HepG2 (cell line): ENCODE data around the gene RBCK1. TPM values are rescaled to one million over a fixed set of nuclear protein-coding genes. Genes with fewer than 3 reads are reported as not detected.
A peak's percentile ranks its signal among the peaks of the same experiment; 100 is the strongest.

Experiments used
- ATF1 ChIP-seq: IDR thresholded peaks from 2 replicates; pipeline ENCODE4 v1.6.1; 2016; ENCODE audit warnings: mild to moderate bottlenecking, control low read depth
- DPF2 ChIP-seq: sonication (generic); formaldehyde crosslinking; IDR thresholded peaks from 2 replicates; pipeline ENCODE4 v1.4.0; 2020; ENCODE audit warnings: mild to moderate bottlenecking, low read depth, missing genetic modification reagents, borderline replicate concordance
- JUND ChIP-seq: sonication (generic); formaldehyde crosslinking; IDR thresholded peaks from 2 replicates; pipeline ENCODE4 v1.8.0; 2022; ENCODE audit warnings: mild to moderate bottlenecking, missing genetic modification reagents
- NFATC3 ChIP-seq: sonication (generic); formaldehyde crosslinking; IDR thresholded peaks from 2 replicates; pipeline ENCODE4 v1.5.1; 2020; ENCODE audit warnings: mild to moderate bottlenecking, missing genetic modification reagents
- POLR2G ChIP-seq: fragments of 200-400 bp; formaldehyde crosslinking; IDR thresholded peaks from 2 replicates; pipeline ENCODE4 v1.6.1; 2018; ENCODE audit warnings: mild to moderate bottlenecking, low read depth, low read length, moderate library complexity
- SMARCC2 ChIP-seq: fragments of 450-650 bp; IDR thresholded peaks from 2 replicates; pipeline ENCODE4 v1.6.1; 2017; ENCODE audit warnings: antibody characterized with exemption, mild to moderate bottlenecking
- SNAPC5 ChIP-seq: sonication (generic); formaldehyde crosslinking; IDR thresholded peaks from 2 replicates; pipeline ENCODE4 v1.8.1; 2023; ENCODE audit warnings: mild to moderate bottlenecking, missing genetic modification reagents, borderline replicate concordance
- THAP8 ChIP-seq: sonication (generic); formaldehyde crosslinking; IDR thresholded peaks from 2 replicates; pipeline ENCODE4 v1.5.1; 2020; ENCODE audit warnings: missing genetic modification reagents, mild to moderate bottlenecking, borderline replicate concordance
- TMF1 ChIP-seq: sonication (generic); formaldehyde crosslinking; IDR thresholded peaks from 2 replicates; pipeline ENCODE4 v1.8.1; 2022; ENCODE audit warnings: low read depth, missing genetic modification reagents
- ZBTB25 ChIP-seq: IDR thresholded peaks from 2 replicates; pipeline ENCODE4 v1.6.1; 2018; ENCODE audit warnings: missing genetic modification reagents
- ZBTB38 ChIP-seq: sonication (generic); formaldehyde crosslinking; IDR thresholded peaks from 2 replicates; pipeline ENCODE4 v1.5.1; 2020; ENCODE audit warnings: mild to moderate bottlenecking, missing genetic modification reagents
- ZFP91 ChIP-seq: sonication (generic); formaldehyde crosslinking; IDR thresholded peaks from 2 replicates; pipeline ENCODE4 v1.9.0; 2022; ENCODE audit warnings: missing genetic modification reagents, mild to moderate bottlenecking, borderline replicate concordance
- ZMAT3 ChIP-seq: sonication (generic); formaldehyde crosslinking; conservative IDR thresholded peaks from 2 replicates; pipeline ENCODE4 v1.7.0; 2021; ENCODE audit warnings: missing genetic modification reagents
- ZNF224 ChIP-seq: sonication (generic); formaldehyde crosslinking; IDR thresholded peaks from 2 replicates; pipeline ENCODE4 v1.5.0; 2020; ENCODE audit warnings: mild to moderate bottlenecking, missing genetic modification reagents
- ZNF431 ChIP-seq: sonication (generic); formaldehyde crosslinking; IDR thresholded peaks from 2 replicates; pipeline ENCODE4 v1.9.0; 2022; ENCODE audit warnings: missing genetic modification reagents, low read depth, mild to moderate bottlenecking, borderline replicate concordance
- ZNF614 ChIP-seq: IDR thresholded peaks from 2 replicates; pipeline ENCODE4 v1.6.1; 2018; ENCODE audit warnings: missing biosample characterization, missing genetic modification reagents, inconsistent platforms, borderline replicate concordance
- polyA plus RNA-seq, 8 experiments: library from polyadenylated mRNA; depleted of rRNA in 3 of 8; stranded (reverse) in 7 of 8; unstranded in 1 of 8; fragments of >200 nt; fragmentation: Illumina TruSeq in 4 of 8; extraction: Trizol in 4 of 8; gene quantifications; 2 replicates each; pipeline versions ENCODE4 v1.2.1 to v1.2.3, GENCODE V29; 2011 to 2016; ENCODE audit warnings: low read depth in 4 of 8, missing spikeins in 1 of 8, mixed read lengths in 1 of 8; ENCODE audit not compliant: insufficient read depth in 1 of 8
- total RNA-seq, 5 experiments: library from RNA; depleted of rRNA; stranded (reverse); fragments of >200 nt; fragmentation: Illumina TruSeq; extraction: Trizol; gene quantifications; 2 replicates each; pipeline ENCODE4 v1.2.3, GENCODE V29; 2016; ENCODE audit warnings: low read depth in 1 of 5
- TF ChIP-seq, protein P1 (sequence below), 2 experiments: sonication (generic) in 1 of 2; formaldehyde crosslinking in 1 of 2; IDR thresholded peaks; 2 replicates each; pipeline versions ENCODE4 v1.4.0 to v1.6.1; 2016 to 2020; ENCODE audit warnings: borderline replicate concordance in 1 of 2, low read depth in 1 of 2, mild to moderate bottlenecking in 1 of 2, missing genetic modification reagents in 1 of 2
- TF ChIP-seq, protein P2 (sequence below): sonication (generic); formaldehyde crosslinking; IDR thresholded peaks from 2 replicates; pipeline ENCODE4 v1.4.0; 2020; ENCODE audit warnings: missing genetic modification reagents

The RBCK1 gene
- total and polyA plus RNA-seq, 2 of the 13 experiments (the other 11 are each of a cell fraction or from before 2014, with no cell fraction given) = 149 to 215 TPM

GRCh38 chr20:462199-462991 is 54.3 kb downstream of the RBCK1 start, which contains the start of gene TBC1D20 (continued):
- TF ChIP-seq TMF1 = no peak
- TF ChIP-seq, protein P1, sequence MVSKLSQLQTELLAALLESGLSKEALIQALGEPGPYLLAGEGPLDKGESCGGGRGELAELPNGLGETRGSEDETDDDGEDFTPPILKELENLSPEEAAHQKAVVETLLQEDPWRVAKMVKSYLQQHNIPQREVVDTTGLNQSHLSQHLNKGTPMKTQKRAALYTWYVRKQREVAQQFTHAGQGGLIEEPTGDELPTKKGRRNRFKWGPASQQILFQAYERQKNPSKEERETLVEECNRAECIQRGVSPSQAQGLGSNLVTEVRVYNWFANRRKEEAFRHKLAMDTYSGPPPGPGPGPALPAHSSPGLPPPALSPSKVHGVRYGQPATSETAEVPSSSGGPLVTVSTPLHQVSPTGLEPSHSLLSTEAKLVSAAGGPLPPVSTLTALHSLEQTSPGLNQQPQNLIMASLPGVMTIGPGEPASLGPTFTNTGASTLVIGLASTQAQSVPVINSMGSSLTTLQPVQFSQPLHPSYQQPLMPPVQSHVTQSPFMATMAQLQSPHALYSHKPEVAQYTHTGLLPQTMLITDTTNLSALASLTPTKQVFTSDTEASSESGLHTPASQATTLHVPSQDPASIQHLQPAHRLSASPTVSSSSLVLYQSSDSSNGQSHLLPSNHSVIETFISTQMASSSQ (IDR thresholded peaks at IDR 0.05; ENCODE audit: low read depth) = no peak
- TF ChIP-seq, protein P1 (CRISPR knock-in tag; IDR thresholded peaks at IDR 0.05; ENCODE audit: borderline replicate concordance) = no peak
- TF ChIP-seq NFATC3 = no peak
- TF ChIP-seq THAP8 (CRISPR knock-in tag) = peak; percentile 13; the same call in 1 of the 2 replicates
- no peak for TF ChIP-seq SMARCC2
- no peak for TF ChIP-seq DPF2 (CRISPR knock-in tag)
- 0 out of 2 replicates have a peak, but pooled peaks have one; percentile 4 for TF ChIP-seq ZBTB38 (CRISPR knock-in tag)
- no peak for TF ChIP-seq SNAPC5 (CRISPR knock-in tag)
- TF ChIP-seq ZFP91 = no peak; the same call in 1 of the 2 replicates
- peak; percentile 53; the same call in 1 of the 2 replicates for TF ChIP-seq ZBTB25 (CRISPR knock-in tag)
- no peak for TF ChIP-seq ZNF614 (CRISPR knock-in tag)
- TF ChIP-seq POLR2G = peak; percentile 84
- TF ChIP-seq ZMAT3 (CRISPR knock-in tag) = no peak
- TF ChIP-seq ZNF431 (CRISPR knock-in tag) = peak; percentile 65; the same call in 1 of the 2 replicates
- no peak for TF ChIP-seq JUND (CRISPR knock-in tag)
- TF ChIP-seq ATF1 (CRISPR knock-in tag) = no peak
- TF ChIP-seq, protein P2, sequence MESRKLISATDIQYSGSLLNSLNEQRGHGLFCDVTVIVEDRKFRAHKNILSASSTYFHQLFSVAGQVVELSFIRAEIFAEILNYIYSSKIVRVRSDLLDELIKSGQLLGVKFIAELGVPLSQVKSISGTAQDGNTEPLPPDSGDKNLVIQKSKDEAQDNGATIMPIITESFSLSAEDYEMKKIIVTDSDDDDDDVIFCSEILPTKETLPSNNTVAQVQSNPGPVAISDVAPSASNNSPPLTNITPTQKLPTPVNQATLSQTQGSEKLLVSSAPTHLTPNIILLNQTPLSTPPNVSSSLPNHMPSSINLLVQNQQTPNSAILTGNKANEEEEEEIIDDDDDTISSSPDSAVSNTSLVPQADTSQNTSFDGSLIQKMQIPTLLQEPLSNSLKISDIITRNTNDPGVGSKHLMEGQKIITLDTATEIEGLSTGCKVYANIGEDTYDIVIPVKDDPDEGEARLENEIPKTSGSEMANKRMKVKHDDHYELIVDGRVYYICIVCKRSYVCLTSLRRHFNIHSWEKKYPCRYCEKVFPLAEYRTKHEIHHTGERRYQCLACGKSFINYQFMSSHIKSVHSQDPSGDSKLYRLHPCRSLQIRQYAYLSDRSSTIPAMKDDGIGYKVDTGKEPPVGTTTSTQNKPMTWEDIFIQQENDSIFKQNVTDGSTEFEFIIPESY (CRISPR knock-in tag) = no peak
- TF ChIP-seq ZNF224 = no peak
